GM23338 (cell line): ENCODE measurements around the gene WWOX.

Experiments
- CREB1 ChIP-seq: fragments of 250-450 bp; sonication (Bioruptor Pico); IDR thresholded peaks from 2 replicates; pipeline ENCODE4 v1.5.0; 2020; ENCODE audit warnings: low read depth, mild to moderate bottlenecking, moderate library complexity
- EZH2 ChIP-seq: fragments of 200-600 bp; sonication (generic); IDR thresholded peaks from one replicate; pipeline ENCODE4 v1.8.0; 2017; ENCODE audit warnings: antibody characterized with exemption, mild to moderate bottlenecking, low read depth; ENCODE audit not compliant: unreplicated experiment
- EZH2phosphoT487 ChIP-seq: fragments of 200-600 bp; sonication (generic); IDR thresholded peaks from one replicate; pipeline ENCODE4 v1.8.1; 2018; ENCODE audit warnings: antibody characterized with exemption; ENCODE audit not compliant: unreplicated experiment
- POLR2AphosphoS5 ChIP-seq: IDR thresholded peaks from 2 replicates; pipeline ENCODE4 v1.6.1; 2016; ENCODE audit warnings: antibody characterized with exemption, low read depth
- REST ChIP-seq: IDR thresholded peaks from one replicate; pipeline ENCODE4 v1.6.1; 2018; ENCODE audit warnings: antibody characterized with exemption; ENCODE audit not compliant: unreplicated experiment
- TF ChIP-seq, protein P1 (sequence below), 2 experiments: fragments of 200-600 bp in 1 of 2; sonication (generic) in 1 of 2; conservative IDR thresholded peaks; 2 replicates each; pipeline versions ENCODE4 v1.5.1 to v1.6.1; 2016 to 2017; ENCODE audit warnings: antibody characterized with exemption in 2 of 2, low read depth in 2 of 2, mild to moderate bottlenecking in 2 of 2, moderate library complexity in 1 of 2

DNA sequence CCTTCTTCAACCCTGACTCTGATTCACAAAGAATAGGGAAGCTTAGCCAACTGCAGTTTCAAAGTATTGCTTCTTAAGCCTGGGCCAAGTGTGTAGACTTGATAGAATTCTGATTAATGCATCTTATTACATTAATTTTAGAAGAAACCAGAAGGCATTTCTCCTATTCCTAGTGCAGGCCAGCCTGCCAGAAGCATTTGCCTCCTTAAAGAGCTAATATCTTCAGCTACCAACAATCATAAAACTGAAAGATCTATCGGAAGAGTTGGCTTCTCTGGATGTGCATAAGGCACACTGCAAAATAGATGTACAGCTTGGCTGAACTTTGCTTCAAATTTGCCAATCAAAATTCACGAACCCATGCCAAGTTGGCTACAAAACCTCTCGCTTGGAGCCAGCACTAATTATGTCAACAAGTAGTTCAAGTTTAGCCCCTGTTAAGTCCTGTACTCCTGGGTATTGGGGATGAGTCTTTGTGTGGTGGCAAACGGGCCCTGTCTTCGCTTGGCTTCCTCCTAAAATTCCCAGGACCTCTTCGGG, 717.8 kb downstream of the WWOX start:
- TF ChIP-seq, protein P1, sequence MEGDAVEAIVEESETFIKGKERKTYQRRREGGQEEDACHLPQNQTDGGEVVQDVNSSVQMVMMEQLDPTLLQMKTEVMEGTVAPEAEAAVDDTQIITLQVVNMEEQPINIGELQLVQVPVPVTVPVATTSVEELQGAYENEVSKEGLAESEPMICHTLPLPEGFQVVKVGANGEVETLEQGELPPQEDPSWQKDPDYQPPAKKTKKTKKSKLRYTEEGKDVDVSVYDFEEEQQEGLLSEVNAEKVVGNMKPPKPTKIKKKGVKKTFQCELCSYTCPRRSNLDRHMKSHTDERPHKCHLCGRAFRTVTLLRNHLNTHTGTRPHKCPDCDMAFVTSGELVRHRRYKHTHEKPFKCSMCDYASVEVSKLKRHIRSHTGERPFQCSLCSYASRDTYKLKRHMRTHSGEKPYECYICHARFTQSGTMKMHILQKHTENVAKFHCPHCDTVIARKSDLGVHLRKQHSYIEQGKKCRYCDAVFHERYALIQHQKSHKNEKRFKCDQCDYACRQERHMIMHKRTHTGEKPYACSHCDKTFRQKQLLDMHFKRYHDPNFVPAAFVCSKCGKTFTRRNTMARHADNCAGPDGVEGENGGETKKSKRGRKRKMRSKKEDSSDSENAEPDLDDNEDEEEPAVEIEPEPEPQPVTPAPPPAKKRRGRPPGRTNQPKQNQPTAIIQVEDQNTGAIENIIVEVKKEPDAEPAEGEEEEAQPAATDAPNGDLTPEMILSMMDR (conservative IDR thresholded peaks at IDR 0.05; ENCODE audit: low read depth in 2 of 2), result no peak
- TF ChIP-seq POLR2AphosphoS5, result no peak
- no peak for TF ChIP-seq EZH2
- no peak for TF ChIP-seq EZH2phosphoT487
- no peak for TF ChIP-seq CREB1 (CRISPR knock-in tag)
- TF ChIP-seq REST, result no peak
